H9 (cell line): ENCODE data around the gene OSGEPL1. TPM values are rescaled to one million over a fixed set of nuclear protein-coding genes. Genes with fewer than 3 reads are reported as not detected.

ENCODE experiments used
- DNase-seq: peaks from one replicate; pipeline ENCODE4 v3.0.0-alpha.2; 2017
- H2AFZ ChIP-seq: one replicate; pipeline ENCODE4 v1.6.1; 2013; ENCODE audit warnings: mild to moderate bottlenecking, low read length, control low read depth, moderate library complexity
- H2AK5ac ChIP-seq: 2 replicates; pipeline ENCODE4 v1.6.1; 2013; ENCODE audit warnings: low read length, control low read depth, mixed read lengths; ENCODE audit not compliant: insufficient read length
- H2BK120ac ChIP-seq: one replicate; pipeline ENCODE4 v1.6.1; 2013; ENCODE audit warnings: low read depth, mild to moderate bottlenecking, low read length, control low read depth, inconsistent platforms; ENCODE audit not compliant: poor library complexity, severe bottlenecking
- H2BK12ac ChIP-seq: 2 replicates; pipeline ENCODE4 v1.6.1; 2013; ENCODE audit warnings: low read length, control low read depth, mixed read lengths, low read depth; ENCODE audit not compliant: insufficient read length
- H2BK15ac ChIP-seq: 2 replicates; pipeline ENCODE4 v1.6.1; 2013; ENCODE audit warnings: low read depth, low read length, control low read depth
- H2BK20ac ChIP-seq: one replicate; pipeline ENCODE4 v1.6.1; 2013; ENCODE audit warnings: low read depth, mild to moderate bottlenecking, low read length, control low read depth, inconsistent platforms; ENCODE audit not compliant: poor library complexity, severe bottlenecking
- H2BK5ac ChIP-seq: 2 replicates; pipeline ENCODE4 v1.6.1; 2013; ENCODE audit warnings: low read length, control low read depth, mixed read lengths; ENCODE audit not compliant: insufficient read length
- H3K14ac ChIP-seq: 2 replicates; pipeline ENCODE4 v1.6.1; 2013; ENCODE audit warnings: low read length, control low read depth; ENCODE audit not compliant: insufficient read depth
- H3K18ac ChIP-seq: 2 replicates; pipeline ENCODE4 v1.6.1; 2013; ENCODE audit warnings: low read depth, mild to moderate bottlenecking, mixed read lengths, low read length, control low read depth; ENCODE audit not compliant: insufficient read length
- H3K23ac ChIP-seq: 2 replicates; pipeline ENCODE4 v1.6.1; 2013; ENCODE audit warnings: low read length, control low read depth, mixed read lengths, low read depth; ENCODE audit not compliant: insufficient read length
- H3K23me2 ChIP-seq: 2 replicates; pipeline ENCODE4 v1.6.1; 2013; ENCODE audit warnings: low read depth, mild to moderate bottlenecking, mixed read lengths, low read length, control low read depth; ENCODE audit not compliant: insufficient read length, poor library complexity, severe bottlenecking
- H3K27ac ChIP-seq: 2 replicates; pipeline ENCODE4 v1.5.1; 2013; ENCODE audit warnings: low read length, control low read depth, mixed read lengths, low read depth; ENCODE audit not compliant: insufficient read length
- H3K27me3 ChIP-seq: 2 replicates; pipeline ENCODE4 v1.6.1; 2013; ENCODE audit warnings: low read length, control low read depth, inconsistent platforms; ENCODE audit not compliant: insufficient read depth
- H3K4ac ChIP-seq: 2 replicates; pipeline ENCODE4 v1.6.1; 2013; ENCODE audit warnings: low read depth, mild to moderate bottlenecking, control low read depth, inconsistent platforms, low read length, moderate library complexity
- H3K4me1 ChIP-seq: 2 replicates; pipeline ENCODE4 v1.6.1; 2013; ENCODE audit warnings: low read length, control low read depth, inconsistent platforms; ENCODE audit not compliant: insufficient read depth
- H3K4me2 ChIP-seq: 2 replicates; pipeline ENCODE4 v1.6.1; 2013; ENCODE audit warnings: low read length, control low read depth, mixed read lengths; ENCODE audit not compliant: insufficient read length, insufficient read depth
- H3K56ac ChIP-seq: 2 replicates; pipeline ENCODE4 v1.6.1; 2013; ENCODE audit warnings: low read depth, mild to moderate bottlenecking, mixed read lengths, low read length, control low read depth; ENCODE audit not compliant: insufficient read length
- H3K79me1 ChIP-seq: 2 replicates; pipeline ENCODE4 v1.6.1; 2013; ENCODE audit warnings: low read depth, mild to moderate bottlenecking, moderate library complexity, low read length, control low read depth, inconsistent platforms; ENCODE audit not compliant: insufficient read depth, poor library complexity, severe bottlenecking
- H3K79me2 ChIP-seq: 2 replicates; pipeline ENCODE4 v1.6.1; 2013; ENCODE audit warnings: low read length, control low read depth, inconsistent platforms; ENCODE audit not compliant: insufficient read depth
- H3K9ac ChIP-seq: 2 replicates; pipeline ENCODE4 v1.6.1; 2013; ENCODE audit warnings: low read length, control low read depth, mixed read lengths; ENCODE audit not compliant: insufficient read length; ENCODE audit errors: extremely low read depth
- H3K9me3 ChIP-seq: one replicate; pipeline ENCODE4 v1.6.1; 2013; ENCODE audit warnings: low read depth, low read length, inconsistent platforms; ENCODE audit not compliant: control insufficient read depth
- H3T11ph ChIP-seq: one replicate; pipeline ENCODE4 v1.6.1; 2013; ENCODE audit warnings: mild to moderate bottlenecking, low read length, control low read depth, inconsistent platforms
- H4K20me1 ChIP-seq: one replicate; pipeline ENCODE4 v1.6.1; 2013; ENCODE audit not compliant: control insufficient read depth, insufficient read length, insufficient read depth
- H4K5ac ChIP-seq: 2 replicates; pipeline ENCODE4 v1.6.1; 2013; ENCODE audit warnings: low read depth, mild to moderate bottlenecking, mixed read lengths, low read length, control low read depth; ENCODE audit not compliant: insufficient read length
- H4K8ac ChIP-seq: replicated peaks from 2 replicates; pipeline ENCODE4 v1.6.1; 2013; ENCODE audit warnings: low read length, control low read depth, mixed read lengths, low read depth; ENCODE audit not compliant: insufficient read length
- H4K91ac ChIP-seq: 2 replicates; pipeline ENCODE4 v1.6.1; 2013; ENCODE audit warnings: low read depth, mild to moderate bottlenecking, moderate library complexity, mixed read lengths, low read length, control low read depth; ENCODE audit not compliant: insufficient read length
- H3K27ac Mint-ChIP-seq, 3 experiments: 2 replicates in 2 of 3; 3 replicates in 1 of 3; pipeline ENCODE4 v1.8.0; 2020 to 2021; ENCODE audit warnings: mixed read lengths in 3 of 3, mild to moderate bottlenecking in 1 of 3, moderate library complexity in 1 of 3
- H3K27me3 Mint-ChIP-seq: 2 replicates; pipeline ENCODE4 v1.8.0; 2021; ENCODE audit warnings: low read depth, mild to moderate bottlenecking, moderate library complexity, mixed read lengths
- H3K36me3 Mint-ChIP-seq, 3 experiments: 2 replicates in 2 of 3; 3 replicates in 1 of 3; pipeline ENCODE4 v1.8.0; 2020 to 2021; ENCODE audit warnings: low read depth in 3 of 3, mixed read lengths in 3 of 3; ENCODE audit not compliant: insufficient read depth in 1 of 3
- H3K4me1 Mint-ChIP-seq, 2 experiments: 2 replicates each; pipeline ENCODE4 v1.8.0; 2020; ENCODE audit warnings: mixed read lengths in 2 of 2
- H3K4me3 Mint-ChIP-seq, 2 experiments: 2 replicates in 1 of 2; 3 replicates in 1 of 2; pipeline ENCODE4 v1.8.0; 2020 to 2021; ENCODE audit warnings: mild to moderate bottlenecking in 2 of 2, mixed read lengths in 2 of 2, moderate library complexity in 1 of 2
- H3K9me3 Mint-ChIP-seq, 2 experiments: 2 replicates in 1 of 2; 3 replicates in 1 of 2; pipeline ENCODE4 v1.8.0; 2020; ENCODE audit warnings: mild to moderate bottlenecking in 2 of 2, mixed read lengths in 2 of 2, moderate library complexity in 1 of 2
- CTCF ChIP-seq: fragments of 200-600 bp; sonication (generic); conservative IDR thresholded peaks from 3 replicates; pipeline ENCODE4 v1.8.0; 2021; ENCODE audit warnings: antibody characterized with exemption, mild to moderate bottlenecking
- WGBS: extraction: QIAGEN DNeasy Blood & Tissue Kit; methylation state at CpG from one replicate; pipeline ENCODE4 v1.1.7; 2013; ENCODE audit warnings: missing lambda C conversion rate, low lambda C conversion rate, mixed read lengths; ENCODE audit not compliant: insufficient read length; ENCODE audit errors: extremely low coverage; 5-methylcytosine and 5-hydroxymethylcytosine counted together
- total RNA-seq: library from RNA; stranded (reverse); gene quantifications from 2 replicates; pipeline ENCODE4 v1.2.1, GENCODE V29; 2021

The OSGEPL1 gene
- total RNA-seq, 1 experiment from 2014 or later: 10.7 TPM

- H3K9me3 Mint-ChIP-seq: no peaks in the 10 kb centered on the region
- Histone ChIP-seq H4K8ac (no peak overlapping the region), H3K4me1 (no peaks in the 10 kb centered on the region), H4K91ac (no peak overlapping the region), H3K9me3 (no peaks in the 10 kb centered on the region), H3K79me1 (no peaks in the 10 kb centered on the region), H3T11ph (no peak overlapping the region), H2AK5ac (no peak overlapping the region), H3K18ac (no peak overlapping the region), H3K79me2 (no peaks in the 10 kb centered on the region), H3K23ac (no peak overlapping the region), H3K4me2 (no peak overlapping the region), H2BK120ac (no peak overlapping the region), H3K23me2 (no peaks in the 10 kb centered on the region), H2BK20ac (no peak overlapping the region), H4K5ac (no peak overlapping the region), H4K20me1 (no peaks in the 10 kb centered on the region), H2BK15ac (no peak overlapping the region), H3K27ac (no peak overlapping the region), H3K9ac (no peak overlapping the region), H3K56ac (no peak overlapping the region), H3K4ac (no peak overlapping the region), H3K14ac (no peak overlapping the region), H2AFZ (no peak overlapping the region), H2BK12ac (no peak overlapping the region), H3K27me3 (no peaks in the 10 kb centered on the region), H2BK5ac (no peak overlapping the region)
- no peak for TF ChIP-seq CTCF
- no peak overlapping the region for H3K4me3 Mint-ChIP-seq
- WGBS: no CpG with 5 or more reads among the region's 2 CpGs
- H3K27ac Mint-ChIP-seq: no peak overlapping the region
- no peak for DNase-seq
- no peaks in the 10 kb centered on the region for H3K36me3 Mint-ChIP-seq
- no peaks in the 10 kb centered on the region for H3K27me3 Mint-ChIP-seq
- peaks cover 2 to 5% of the 10 kb centered on the region in 2 experiments for H3K4me1 Mint-ChIP-seq
Measured at GRCh38 chr2:189700681-189701080, 61.9 kb downstream of the OSGEPL1 start.
